Measurements from ENCODE around the gene RASSF10.
"Not testable (repeated sequence)": the region's sequence is repeated elsewhere in the genome, so short reads cannot be mapped to it uniquely, and the experiment has no call there.

The RASSF10 gene

GRCh38 chr11:13019313-13019712 is 10.2 kb downstream of the RASSF10 start:
- no peak for DNase-seq (ENCODE audit: low read depth in 3 of 3, low spot score in 1 of 3)

GRCh38 chr11:13023423-13023822 is 14.3 kb downstream of the RASSF10 start:
- DNase-seq (ENCODE audit: low read depth in 3 of 3, low spot score in 1 of 3), result no peak

GRCh38 chr11:13026722-13027121 is 17.6 kb downstream of the RASSF10 start:
- no peak for DNase-seq (ENCODE audit: low read depth in 3 of 3, low spot score in 1 of 3)

- DNase-seq (ENCODE audit: low read depth in 3 of 3, low spot score in 1 of 3), result no peak
Observed at GRCh38 chr11:13028322-13028721, 19.2 kb downstream of the RASSF10 start.

GRCh38 chr11:13029872-13030271 is 20.8 kb downstream of the RASSF10 start:
- DNase-seq (ENCODE audit: low read depth in 3 of 3, low spot score in 1 of 3), result no peak

- DNase-seq (ENCODE audit: low read depth in 3 of 3, low spot score in 1 of 3), result no peak
Observed at GRCh38 chr11:13030857-13031256, 21.7 kb downstream of the RASSF10 start.

GRCh38 chr11:13031349-13031748 is 22.2 kb downstream of the RASSF10 start:
- no peak for DNase-seq (ENCODE audit: low read depth in 3 of 3, low spot score in 1 of 3)

GRCh38 chr11:13033760-13034533 is 24.8 kb downstream of the RASSF10 start:
- no peak for DNase-seq (ENCODE audit: low read depth in 3 of 3, low spot score in 1 of 3)

- DNase-seq (ENCODE audit: low read depth in 3 of 3, low spot score in 1 of 3), result no peak
Observed at GRCh38 chr11:13035711-13036110, 26.6 kb downstream of the RASSF10 start.

- no peak for DNase-seq (ENCODE audit: low read depth in 3 of 3, low spot score in 1 of 3)
Observed at GRCh38 chr11:13036235-13036634, 27.1 kb downstream of the RASSF10 start.

- DNase-seq (ENCODE audit: low read depth in 3 of 3, low spot score in 1 of 3), result no peak
Observed at GRCh38 chr11:13038366-13038765, 29.2 kb downstream of the RASSF10 start.

- no peak for DNase-seq (ENCODE audit: low read depth in 3 of 3, low spot score in 1 of 3)
Observed at GRCh38 chr11:13039126-13039525, 30.0 kb downstream of the RASSF10 start.

- no peak for DNase-seq (ENCODE audit: low read depth in 3 of 3, low spot score in 1 of 3)
Observed at GRCh38 chr11:13040969-13041561, 31.9 kb downstream of the RASSF10 start.

- no peak for DNase-seq (ENCODE audit: low read depth in 3 of 3, low spot score in 1 of 3)
Observed at GRCh38 chr11:13042873-13043342, 33.8 kb downstream of the RASSF10 start.

- DNase-seq (ENCODE audit: low read depth in 3 of 3, low spot score in 1 of 3), result no peak
Observed at GRCh38 chr11:13043912-13044628, 35.0 kb downstream of the RASSF10 start.

- DNase-seq (ENCODE audit: low read depth in 3 of 3, low spot score in 1 of 3), result not testable (repeated sequence)
Observed at GRCh38 chr11:13045089-13045488, 36.0 kb downstream of the RASSF10 start.

- DNase-seq (ENCODE audit: low read depth in 3 of 3, low spot score in 1 of 3), result no peak
Observed at GRCh38 chr11:13045734-13046133, 36.6 kb downstream of the RASSF10 start.

GRCh38 chr11:13046637-13047570 is 37.8 kb downstream of the RASSF10 start:
- no peak for DNase-seq (ENCODE audit: low read depth in 3 of 3, low spot score in 1 of 3)

GRCh38 chr11:13047884-13048283 is 38.8 kb downstream of the RASSF10 start:
- DNase-seq (ENCODE audit: low read depth in 3 of 3, low spot score in 1 of 3), result no peak

- DNase-seq (ENCODE audit: low read depth in 3 of 3, low spot score in 1 of 3), result no peak
Observed at GRCh38 chr11:13051257-13051656, 42.1 kb downstream of the RASSF10 start.

- no peak for DNase-seq (ENCODE audit: low read depth in 3 of 3, low spot score in 1 of 3)
Observed at GRCh38 chr11:13052130-13052571, 43.0 kb downstream of the RASSF10 start.
